Lower lobe of right lung (tissue), 2 donors: Measurements from ENCODE around the gene ST14. TPM values are rescaled to one million over a fixed set of nuclear protein-coding genes. Genes with fewer than 3 reads are reported as not detected.
"Not testable (repeated sequence)": the region's sequence is repeated elsewhere in the genome, so short reads cannot be mapped to it uniquely, and the experiment has no call there.

ENCODE experiments used
- ATAC-seq, 2 donors: fragments of 200-7000 bp; cut with Tn5 transposase; one replicate each; pipeline ENCODE4 v1.9.1; 2020 to 2022; ENCODE audit warnings: mild to moderate bottlenecking in 2 of 2, moderate library complexity in 2 of 2
- DNase-seq: peaks from one replicate; pipeline ENCODE4 v3.0.0-alpha.2; 2020
- H3K27ac ChIP-seq: fragments of 200-600 bp; one replicate; pipeline ENCODE4 v1.8.0; 2022
- H3K27me3 ChIP-seq: fragments of 200-600 bp; one replicate; pipeline ENCODE4 v1.8.0; 2022; ENCODE audit warnings: low read depth
- H3K36me3 ChIP-seq: fragments of 200-600 bp; one replicate; pipeline ENCODE4 v1.8.0; 2022; ENCODE audit warnings: mild to moderate bottlenecking
- H3K4me1 ChIP-seq: fragments of 200-600 bp; one replicate; pipeline ENCODE4 v1.8.0; 2022
- H3K4me3 ChIP-seq: fragments of 200-600 bp; one replicate; pipeline ENCODE4 v1.8.0; 2022; ENCODE audit warnings: mild to moderate bottlenecking
- H3K9me3 ChIP-seq: fragments of 200-600 bp; one replicate; pipeline ENCODE4 v1.8.0; 2022
- CTCF ChIP-seq: fragments of 200-600 bp; IDR thresholded peaks from one replicate; pipeline ENCODE4 v1.8.0; 2022; ENCODE audit warnings: antibody characterized with exemption, mild to moderate bottlenecking
- intact Hi-C: fragments of 100-400 bp; cut with DNase I; formaldehyde crosslinking; loops from one replicate; pipeline ENCODE4 v1.11.0; 2022
- total RNA-seq: library from RNA; stranded (reverse); fragmentation: NEBNext Ultra II Directional; extraction: Animal tissue kit (Norgen Biotek cat#: 25700); gene quantifications from one replicate; pipeline ENCODE4 v1.2.1, GENCODE V29; 2021
- donor health status: DM: no; HTN: yes; CAD: no; lungs with severe emphysema.

Gene ST14
- total RNA-seq, 1 donor from 2014 or later: 61.1 TPM

GRCh38 chr11:130189492-130190210 lies 30.1 kb downstream of the ST14 start:
- ATAC-seq: no peak
- no peaks in the 10 kb centered on the region for H3K9me3 ChIP-seq

GRCh38 chr11:130190371-130190881 lies 30.8 kb downstream of the ST14 start:
- TF ChIP-seq CTCF: no peak
- Histone ChIP-seq H3K27me3 (no peaks in the 10 kb centered on the region), H3K27ac (no peak overlapping the region), H3K4me1 (no peaks in the 10 kb centered on the region), H3K4me3 (no peak overlapping the region), H3K36me3 (peaks cover 12% of the 10 kb centered on the region), H3K9me3 (no peaks in the 10 kb centered on the region)
- ATAC-seq (no peak), DNase-seq (no peak)
- intact Hi-C loops: no loop called here

More at GRCh38 chr11:130189492-130190210, 30.1 kb downstream of the ST14 start:
- peaks cover 6% of the 10 kb centered on the region for H3K36me3 ChIP-seq
- H3K27ac ChIP-seq: no peak overlapping the region
- DNase-seq: no peak
- no peaks in the 10 kb centered on the region for H3K4me1 ChIP-seq
- TF ChIP-seq CTCF: no peak
- intact Hi-C loops: no loop called here
- no peak overlapping the region for H3K4me3 ChIP-seq
- no peaks in the 10 kb centered on the region for H3K27me3 ChIP-seq

GRCh38 chr11:130191896-130192295 lies 32.3 kb downstream of the ST14 start:
- intact Hi-C loops: no loop called here
- H3K9me3 ChIP-seq: no peaks in the 10 kb centered on the region
- TF ChIP-seq CTCF: no peak
- no peaks in the 10 kb centered on the region for H3K27me3 ChIP-seq
- DNase-seq (no peak), ATAC-seq (no peak)
- H3K4me3 ChIP-seq: no peak overlapping the region
- no peak overlapping the region for H3K27ac ChIP-seq
- peaks cover 22% of the 10 kb centered on the region for H3K36me3 ChIP-seq
- no peaks in the 10 kb centered on the region for H3K4me1 ChIP-seq

- intact Hi-C loops: no loop called here
- Histone ChIP-seq H3K36me3 (peaks cover 28% of the 10 kb centered on the region), H3K4me1 (no peaks in the 10 kb centered on the region), H3K27ac (no peak overlapping the region), H3K9me3 (no peaks in the 10 kb centered on the region), H3K4me3 (no peak overlapping the region), H3K27me3 (no peaks in the 10 kb centered on the region)
- TF ChIP-seq CTCF: no peak
- DNase-seq (peak; percentile 67), ATAC-seq (peak; percentile 39 to 52)
Measured at GRCh38 chr11:130192845-130193267, 33.3 kb downstream of the ST14 start.

- DNase-seq, H3K27me3 ChIP-seq, H3K27ac ChIP-seq, H3K4me1 ChIP-seq, H3K4me3 ChIP-seq, ATAC-seq, intact Hi-C loops, H3K9me3 ChIP-seq: not testable (repeated sequence)
- H3K36me3 ChIP-seq: peaks cover 28% of the 10 kb centered on the region
Measured at GRCh38 chr11:130193551-130193950, 34.0 kb downstream of the ST14 start.
